ENCODE data around the gene SCD.
A peak's percentile ranks its signal among the peaks of the same experiment; 100 is the strongest.

- TF ChIP-seq CTCF (IDR thresholded peaks at IDR 0.05; ENCODE audit: low read depth, low read length) = peak; percentile 74
- TF ChIP-seq EZH2phosphoT487 (IDR thresholded peaks at IDR 0.05; ENCODE audit: low read depth) = no peak
These were observed 43.2 kb upstream of the SCD start for GRCh38 chr10:100303724-100304319.
